Astrocyte (in vitro differentiated cells and primary cell): ENCODE measurements around the gene GIMAP8. TPM values are rescaled to one million over a fixed set of nuclear protein-coding genes. Genes with fewer than 3 reads are reported as not detected.

ENCODE experiments used
- DNase-seq: peaks from one replicate; pipeline ENCODE4 v3.0.0-alpha.2; 2010; ENCODE audit warnings: low read depth
- FAIRE-seq: peaks from 2 replicates; lab custom pipeline; 2011; peaks lifted over from hg19 to GRCh38; lab: Jason Lieb, UNC
- H2AFZ ChIP-seq: 2 replicates; pipeline ENCODE4 v1.6.0; 2012; ENCODE audit warnings: low read depth, low read length, inconsistent platforms
- H3K27ac ChIP-seq: 2 replicates; pipeline ENCODE4 v1.5.1; 2011; ENCODE audit warnings: low read depth, low read length, inconsistent platforms
- H3K27me3 ChIP-seq: 2 replicates; pipeline ENCODE4 v1.6.0; 2011; ENCODE audit warnings: low read length, inconsistent platforms; ENCODE audit not compliant: insufficient read depth
- H3K36me3 ChIP-seq: 2 replicates; pipeline ENCODE4 v1.5.1; 2011; ENCODE audit warnings: low read length, inconsistent platforms; ENCODE audit not compliant: insufficient read depth
- H3K4me1 ChIP-seq: 2 replicates; pipeline ENCODE4 v1.5.1; 2011; ENCODE audit warnings: low read length, inconsistent platforms; ENCODE audit not compliant: insufficient read depth
- H3K4me2 ChIP-seq: 2 replicates; pipeline ENCODE4 v1.6.0; 2012; ENCODE audit warnings: low read length, inconsistent platforms
- H3K4me3 ChIP-seq: 2 replicates; pipeline ENCODE4 v1.5.1; 2011; ENCODE audit warnings: low read depth, mild to moderate bottlenecking, low read length, inconsistent platforms; ENCODE audit not compliant: insufficient read depth
- H3K79me2 ChIP-seq: 2 replicates; pipeline ENCODE4 v1.6.0; 2012; ENCODE audit warnings: mild to moderate bottlenecking, low read length, inconsistent platforms; ENCODE audit not compliant: insufficient read depth
- H3K9ac ChIP-seq: 2 replicates; pipeline ENCODE4 v1.6.0; 2012; ENCODE audit warnings: mild to moderate bottlenecking, low read length, inconsistent platforms
- H3K9me3 ChIP-seq: 2 replicates; pipeline ENCODE4 v1.5.1; 2012; ENCODE audit warnings: low read depth, mild to moderate bottlenecking, low read length, inconsistent platforms; ENCODE audit not compliant: insufficient read depth
- H4K20me1 ChIP-seq: 2 replicates; pipeline ENCODE4 v1.6.0; 2012; ENCODE audit warnings: low read length, inconsistent platforms; ENCODE audit not compliant: insufficient read depth
- H3K27ac Mint-ChIP-seq: one replicate; pipeline ENCODE4 v1.8.0; 2021; ENCODE audit warnings: mild to moderate bottlenecking, mixed read lengths; ENCODE audit not compliant: unreplicated experiment
- H3K27me3 Mint-ChIP-seq: one replicate; pipeline ENCODE4 v1.8.0; 2021; ENCODE audit warnings: low read depth, mixed read lengths; ENCODE audit not compliant: unreplicated experiment
- H3K36me3 Mint-ChIP-seq: one replicate; pipeline ENCODE4 v1.8.0; 2021; ENCODE audit warnings: low read depth, mixed read lengths; ENCODE audit not compliant: unreplicated experiment
- H3K4me1 Mint-ChIP-seq: one replicate; pipeline ENCODE4 v1.8.0; 2021; ENCODE audit warnings: low read depth, mixed read lengths; ENCODE audit not compliant: unreplicated experiment
- H3K4me3 Mint-ChIP-seq: one replicate; pipeline ENCODE4 v1.8.0; 2021; ENCODE audit warnings: mild to moderate bottlenecking, moderate library complexity, mixed read lengths; ENCODE audit not compliant: unreplicated experiment
- H3K9me3 Mint-ChIP-seq: one replicate; pipeline ENCODE4 v1.8.0; 2021; ENCODE audit warnings: mild to moderate bottlenecking, mixed read lengths; ENCODE audit not compliant: unreplicated experiment
- EZH2 ChIP-seq: IDR thresholded peaks from 2 replicates; pipeline ENCODE4 v1.6.1; 2012; ENCODE audit warnings: mild to moderate bottlenecking, low read length, inconsistent platforms; ENCODE audit not compliant: insufficient read depth
- total RNA-seq: library from RNA; stranded (reverse); gene quantifications from 2 replicates; pipeline ENCODE4 v1.2.1, GENCODE V29; 2021
- TF ChIP-seq, protein P1 (sequence below): IDR thresholded peaks from 2 replicates; pipeline ENCODE4 v1.5.1; 2011; ENCODE audit warnings: low read depth, mild to moderate bottlenecking, inconsistent platforms, low read length, moderate library complexity; ENCODE audit not compliant: insufficient read depth

Gene GIMAP8
- total RNA-seq, 1 donor from 2014 or later, result not detected

DNA sequence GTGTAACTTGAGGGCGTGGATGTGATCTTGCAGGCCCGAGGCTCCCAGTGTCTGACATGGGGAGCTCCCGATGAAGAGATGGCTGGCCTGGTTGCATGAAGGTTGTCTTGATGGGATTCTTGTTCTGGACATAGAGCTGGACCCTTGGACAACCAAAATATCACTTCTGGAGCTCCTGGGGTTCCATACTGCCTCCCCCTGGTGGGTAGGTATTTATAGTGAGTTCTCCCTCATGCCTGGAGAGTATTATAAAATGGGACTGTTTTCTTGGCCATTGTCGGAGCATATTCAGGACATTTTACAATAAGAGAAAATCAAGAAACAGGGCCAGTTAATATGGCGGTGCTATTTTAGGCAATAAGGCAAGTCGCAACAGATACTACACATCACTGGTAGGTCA lies 32.6 kb upstream of the GIMAP8 start:
- H3K79me2 ChIP-seq, result no peaks in the 10 kb centered on the region
- H3K4me1 ChIP-seq, result no peaks in the 10 kb centered on the region
- peaks cover 12% of the 10 kb centered on the region for H3K27me3 Mint-ChIP-seq
- H3K9ac ChIP-seq, result no peak overlapping the region
- no peaks in the 10 kb centered on the region for H3K27me3 ChIP-seq
- no peak overlapping the region for H3K27ac Mint-ChIP-seq
- peaks cover 6% of the 10 kb centered on the region for H3K4me1 Mint-ChIP-seq
- H3K27ac ChIP-seq, result no peak overlapping the region
- H3K36me3 Mint-ChIP-seq, result no peaks in the 10 kb centered on the region
- H3K4me3 ChIP-seq, result no peak overlapping the region
- H3K9me3 ChIP-seq, result no peaks in the 10 kb centered on the region
- H3K9me3 Mint-ChIP-seq, result no peaks in the 10 kb centered on the region
- no peaks in the 10 kb centered on the region for H4K20me1 ChIP-seq
- H3K4me2 ChIP-seq, result no peak overlapping the region
- no peak overlapping the region for H3K4me3 Mint-ChIP-seq
- no peaks in the 10 kb centered on the region for H3K36me3 ChIP-seq
- no peak overlapping the region for H2AFZ ChIP-seq
- TF ChIP-seq, protein P1, sequence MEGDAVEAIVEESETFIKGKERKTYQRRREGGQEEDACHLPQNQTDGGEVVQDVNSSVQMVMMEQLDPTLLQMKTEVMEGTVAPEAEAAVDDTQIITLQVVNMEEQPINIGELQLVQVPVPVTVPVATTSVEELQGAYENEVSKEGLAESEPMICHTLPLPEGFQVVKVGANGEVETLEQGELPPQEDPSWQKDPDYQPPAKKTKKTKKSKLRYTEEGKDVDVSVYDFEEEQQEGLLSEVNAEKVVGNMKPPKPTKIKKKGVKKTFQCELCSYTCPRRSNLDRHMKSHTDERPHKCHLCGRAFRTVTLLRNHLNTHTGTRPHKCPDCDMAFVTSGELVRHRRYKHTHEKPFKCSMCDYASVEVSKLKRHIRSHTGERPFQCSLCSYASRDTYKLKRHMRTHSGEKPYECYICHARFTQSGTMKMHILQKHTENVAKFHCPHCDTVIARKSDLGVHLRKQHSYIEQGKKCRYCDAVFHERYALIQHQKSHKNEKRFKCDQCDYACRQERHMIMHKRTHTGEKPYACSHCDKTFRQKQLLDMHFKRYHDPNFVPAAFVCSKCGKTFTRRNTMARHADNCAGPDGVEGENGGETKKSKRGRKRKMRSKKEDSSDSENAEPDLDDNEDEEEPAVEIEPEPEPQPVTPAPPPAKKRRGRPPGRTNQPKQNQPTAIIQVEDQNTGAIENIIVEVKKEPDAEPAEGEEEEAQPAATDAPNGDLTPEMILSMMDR, result no peak
- TF ChIP-seq EZH2, result no peak
- no peak for FAIRE-seq
- DNase-seq, result no peak

DNA sequence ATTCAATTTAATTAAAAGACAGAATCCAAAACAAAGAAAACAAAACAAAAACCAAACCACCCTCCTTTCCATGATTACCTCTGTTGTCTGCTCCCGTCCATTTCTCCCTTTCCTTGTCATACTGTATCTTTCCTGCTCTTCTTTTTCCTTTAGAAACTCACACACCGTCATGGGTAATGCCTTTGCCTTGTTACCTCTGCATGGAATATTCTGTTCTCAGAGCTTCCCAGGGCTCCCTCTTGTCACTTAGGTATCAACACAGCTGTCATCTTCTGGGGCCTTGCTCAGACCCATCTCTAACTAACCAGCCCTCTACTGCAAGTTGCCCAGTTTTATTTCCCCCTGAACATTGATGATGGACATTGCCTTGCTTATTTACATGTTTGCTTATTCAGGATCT lies 30.2 kb upstream of the GIMAP8 start:
- H2AFZ ChIP-seq, result no peak overlapping the region
- no peak overlapping the region for H3K9ac ChIP-seq
- no peaks in the 10 kb centered on the region for H3K27me3 ChIP-seq
- Mint-ChIP-seq H3K27me3 (peaks cover 10% of the 10 kb centered on the region), H3K9me3 (no peaks in the 10 kb centered on the region), H3K4me1 (peaks cover 2% of the 10 kb centered on the region), H3K4me3 (no peak overlapping the region), H3K36me3 (no peaks in the 10 kb centered on the region), H3K27ac (no peak overlapping the region)
- H3K36me3 ChIP-seq, result no peaks in the 10 kb centered on the region
- no peaks in the 10 kb centered on the region for H3K79me2 ChIP-seq
- no peaks in the 10 kb centered on the region for H3K9me3 ChIP-seq
- no peak overlapping the region for H3K4me3 ChIP-seq
- H3K4me2 ChIP-seq, result no peak overlapping the region
- DNase-seq, result no peak
- no peak overlapping the region for H3K27ac ChIP-seq
- no peak for FAIRE-seq
- H3K4me1 ChIP-seq, result no peaks in the 10 kb centered on the region
- TF ChIP-seq EZH2, result no peak
- TF ChIP-seq, protein P1, result no peak
- no peaks in the 10 kb centered on the region for H4K20me1 ChIP-seq

DNA sequence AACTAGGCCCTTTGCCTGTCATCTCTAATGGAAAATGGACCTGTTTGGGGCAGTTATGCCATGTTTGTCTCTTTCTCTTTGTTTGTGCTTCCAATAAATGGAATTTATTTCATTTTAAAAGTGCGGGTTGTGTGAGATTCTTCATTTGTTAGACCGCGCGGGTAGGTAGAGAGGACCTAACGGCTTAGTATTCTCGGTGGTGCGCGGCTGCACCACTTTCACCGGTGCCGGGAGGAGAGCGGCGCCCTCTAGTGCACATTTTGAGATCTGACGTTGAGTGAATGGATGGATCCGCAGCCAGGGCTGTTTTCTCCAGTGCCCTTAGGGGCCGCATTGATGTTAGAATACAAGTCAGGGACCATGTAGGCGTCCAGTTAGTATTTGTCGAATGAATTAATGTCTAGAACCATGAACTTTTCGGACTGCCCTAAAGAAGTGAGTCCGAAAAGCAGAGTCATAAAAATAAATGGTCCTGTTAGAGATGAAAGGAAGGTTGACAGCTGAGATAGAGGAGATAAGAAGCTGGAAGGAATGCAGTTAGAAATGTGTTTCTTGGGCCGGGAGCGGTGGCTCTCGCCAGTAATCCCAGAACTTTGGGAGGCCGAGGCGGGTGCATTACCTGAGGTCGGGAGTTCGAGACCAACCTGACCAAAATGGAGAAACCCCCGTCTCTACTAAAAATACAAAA lies 29.3 kb upstream of the GIMAP8 start:
- H3K27ac ChIP-seq, result no peak overlapping the region
- H3K9me3 ChIP-seq, result no peaks in the 10 kb centered on the region
- no peak for FAIRE-seq
- peak overlapping the region; percentile 18 for H2AFZ ChIP-seq
- H3K4me2 ChIP-seq, result peak overlapping the region; percentile 40
- no peaks in the 10 kb centered on the region for H3K27me3 ChIP-seq
- H3K27me3 Mint-ChIP-seq, result peaks cover 4% of the 10 kb centered on the region
- H3K27ac Mint-ChIP-seq, result no peak overlapping the region
- no peaks in the 10 kb centered on the region for H3K4me1 ChIP-seq
- DNase-seq, result peak; percentile 40
- no peaks in the 10 kb centered on the region for H3K36me3 Mint-ChIP-seq
- peaks cover 2% of the 10 kb centered on the region for H3K4me1 Mint-ChIP-seq
- H3K4me3 ChIP-seq, result no peak overlapping the region
- H3K9me3 Mint-ChIP-seq, result no peaks in the 10 kb centered on the region
- no peak for TF ChIP-seq EZH2
- TF ChIP-seq, protein P1, result peak; percentile 81
- H3K36me3 ChIP-seq, result no peaks in the 10 kb centered on the region
- no peaks in the 10 kb centered on the region for H3K79me2 ChIP-seq
- H3K9ac ChIP-seq, result no peak overlapping the region
- peak overlapping the region; percentile 9 for H3K4me3 Mint-ChIP-seq
- no peaks in the 10 kb centered on the region for H4K20me1 ChIP-seq
